GM21447 (cell line): ENCODE measurements around the gene GDPD5.

Experiments
- ATAC-seq: cut with Tn5 transposase; IDR thresholded peaks from one replicate; pipeline ENCODE4 v1.9.1; 2021; ENCODE audit not compliant: unreplicated experiment

GDPD5 gene

DNA sequence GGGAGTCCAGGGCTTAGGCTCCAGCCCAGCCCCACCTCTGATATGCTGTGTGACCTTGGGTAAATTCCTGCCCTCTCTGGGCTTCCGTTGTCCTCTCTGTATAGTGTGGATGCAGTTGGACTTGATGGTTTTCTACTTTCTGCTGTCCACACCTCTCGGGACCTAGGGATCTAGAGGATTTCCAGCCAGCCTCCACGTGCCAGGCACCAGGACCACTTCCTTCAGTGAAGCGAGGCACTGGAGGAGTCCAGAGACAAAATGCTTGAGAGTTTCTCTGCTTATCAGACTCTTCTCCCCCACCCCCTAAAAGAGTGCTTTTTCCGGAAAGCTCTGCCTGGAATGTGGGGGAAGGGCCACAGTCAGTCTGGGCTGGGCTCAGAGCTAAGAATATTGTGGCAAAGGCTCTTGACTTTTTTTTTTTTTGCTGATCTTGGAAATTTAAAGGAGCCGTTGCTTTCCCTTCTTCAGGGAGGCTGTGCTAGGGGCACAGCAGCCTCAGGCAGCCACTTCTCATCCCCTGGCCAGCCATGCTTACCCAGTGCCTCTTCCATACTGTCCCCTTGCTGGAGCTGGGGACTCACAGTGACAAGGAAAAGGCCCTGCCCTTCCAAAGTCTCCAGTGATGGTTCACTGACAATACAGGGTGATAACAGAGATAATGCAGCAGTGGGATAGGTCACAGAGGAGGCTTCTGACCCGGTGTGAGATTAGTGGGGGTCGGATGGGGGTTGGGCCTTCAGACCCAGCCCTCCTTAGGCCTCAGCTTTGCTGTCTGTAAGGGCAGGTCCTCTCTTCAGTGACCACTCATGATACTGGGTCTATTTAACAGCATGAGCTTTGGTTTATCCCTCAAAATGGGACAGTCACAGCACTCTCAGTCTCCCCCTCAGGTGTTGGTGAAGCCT lies 33.5 kb upstream of the GDPD5 start:
- no peak for ATAC-seq

DNA sequence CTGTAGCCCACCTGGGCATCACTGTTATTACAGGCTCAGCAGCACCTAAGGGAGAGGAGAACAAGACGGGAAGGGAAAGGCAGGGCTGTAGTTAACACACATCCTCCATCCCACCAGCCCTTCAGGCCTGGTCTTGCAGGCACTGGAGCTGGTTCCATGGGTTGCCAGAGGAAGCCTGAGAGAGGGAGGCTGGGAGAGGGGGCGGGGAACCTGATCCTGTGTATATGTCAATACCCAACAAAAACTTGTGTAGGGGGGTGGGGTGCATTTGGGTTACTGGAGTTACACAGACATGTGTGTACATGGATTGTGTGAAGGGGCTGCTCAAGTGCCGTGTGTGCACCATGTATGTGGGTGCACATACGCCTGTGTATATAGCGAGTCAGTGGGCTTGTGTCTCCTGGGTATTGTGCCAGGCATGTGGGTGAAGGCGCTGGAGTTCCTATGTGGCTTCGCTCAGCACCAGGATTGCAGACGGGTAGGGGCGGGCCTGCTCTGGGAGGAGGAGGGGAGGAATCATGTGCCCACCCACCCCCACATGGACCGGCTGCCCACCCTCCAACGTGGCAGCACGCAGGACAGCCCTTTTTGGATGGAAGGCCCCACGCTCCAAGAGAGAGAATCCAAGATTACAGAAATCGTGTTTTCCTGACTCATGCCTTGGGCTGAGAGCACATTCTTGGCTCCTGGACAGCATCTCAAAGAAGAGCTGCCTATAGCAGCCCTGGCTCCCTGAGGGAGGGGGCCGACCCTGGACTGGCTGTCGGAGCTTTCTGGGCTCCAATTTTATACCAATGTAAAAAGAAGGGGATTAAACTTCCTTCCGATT lies 32.1 kb upstream of the GDPD5 start:
- no peak for ATAC-seq

DNA sequence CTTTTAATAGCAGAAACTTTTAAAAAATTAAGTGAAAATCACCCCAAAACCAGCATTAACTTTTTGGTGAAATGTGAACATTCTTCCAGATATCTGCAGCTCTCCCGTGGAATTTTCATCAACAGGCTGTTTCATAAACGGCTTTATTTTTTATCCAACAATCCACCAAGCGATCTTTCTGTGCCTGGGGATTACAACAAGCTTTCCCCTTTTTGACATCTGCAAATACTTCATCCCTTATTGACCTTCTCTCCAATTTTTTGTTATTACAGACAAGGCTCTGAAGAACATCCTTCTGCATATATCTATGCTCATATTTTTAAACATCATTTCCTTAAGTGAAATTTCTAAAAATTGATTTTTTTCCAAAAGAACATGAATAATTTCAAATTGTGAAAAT lies 30.5 kb upstream of the GDPD5 start:
- no peak for ATAC-seq

DNA sequence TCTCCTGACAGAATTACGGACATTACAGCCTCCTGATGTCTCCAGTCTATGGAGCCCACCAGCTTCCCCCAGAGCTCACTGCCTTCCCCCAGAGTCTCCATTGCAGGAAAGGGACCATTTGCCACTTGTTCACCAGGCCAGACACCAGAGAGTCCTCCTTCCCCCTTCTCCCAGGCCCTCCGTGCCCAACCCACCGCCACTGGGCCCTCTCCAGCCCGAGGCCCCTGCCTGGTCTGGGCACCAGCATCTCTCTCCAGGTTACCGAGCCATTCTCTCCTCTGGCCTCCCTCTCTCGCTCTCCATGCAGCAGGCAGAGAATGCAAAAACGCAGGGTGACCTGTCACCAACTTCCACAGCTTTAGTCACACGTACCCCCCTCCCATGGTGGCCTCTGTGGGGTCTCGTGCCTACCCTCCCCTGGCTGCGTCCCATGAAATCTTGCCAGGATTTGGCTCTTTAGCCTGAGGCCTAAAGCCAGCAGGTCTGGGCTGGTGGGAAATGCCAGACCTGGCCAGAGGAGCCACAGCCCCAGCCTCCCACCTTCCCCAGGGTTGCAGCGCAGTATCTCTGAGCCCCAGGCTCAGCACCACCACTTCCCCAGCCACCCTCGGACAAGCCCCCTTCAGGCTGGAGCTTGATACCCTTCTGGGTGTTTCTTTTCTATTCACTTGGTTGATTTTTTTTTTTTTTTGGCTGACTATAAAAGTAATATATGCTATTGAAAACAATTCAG lies 29.5 kb upstream of the GDPD5 start:
- no peak for ATAC-seq

DNA sequence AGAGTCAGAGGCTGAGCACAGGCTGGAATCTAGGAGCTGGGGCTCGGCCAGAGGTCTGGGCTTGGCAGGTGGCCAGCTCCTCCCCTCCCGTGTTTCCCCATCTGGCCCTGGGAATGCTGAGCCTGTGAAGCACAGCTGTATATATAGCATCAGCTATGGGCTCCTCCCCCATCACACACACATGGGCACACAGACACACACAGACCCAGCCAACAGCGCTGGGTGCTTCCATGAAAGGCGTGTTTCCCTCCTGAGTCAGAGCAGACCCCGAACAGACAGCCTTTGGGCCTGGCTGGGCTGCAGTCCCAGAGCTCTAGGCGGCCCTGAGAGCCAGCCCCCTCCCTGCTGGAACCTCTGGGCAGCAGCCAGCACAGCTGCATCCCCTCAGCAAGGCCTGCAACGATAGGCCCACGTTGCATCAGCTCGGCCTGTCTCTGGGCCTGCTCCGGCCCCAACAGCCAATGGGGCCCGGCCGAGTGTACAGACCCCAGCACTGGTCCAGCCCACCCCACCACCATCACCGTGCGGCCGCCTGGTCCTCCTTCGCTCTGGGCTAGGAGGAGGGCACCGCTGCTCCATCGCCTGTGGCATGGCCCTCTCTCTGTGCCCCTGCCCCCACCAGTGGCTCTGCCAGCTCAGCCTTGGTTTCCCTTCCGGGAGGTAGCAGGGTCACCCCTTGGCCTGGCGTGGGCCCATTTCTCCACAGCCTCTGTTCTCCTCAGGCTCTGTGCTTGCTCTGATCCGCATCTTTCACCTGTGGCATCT lies 28.7 kb upstream of the GDPD5 start:
- no peak for ATAC-seq

DNA sequence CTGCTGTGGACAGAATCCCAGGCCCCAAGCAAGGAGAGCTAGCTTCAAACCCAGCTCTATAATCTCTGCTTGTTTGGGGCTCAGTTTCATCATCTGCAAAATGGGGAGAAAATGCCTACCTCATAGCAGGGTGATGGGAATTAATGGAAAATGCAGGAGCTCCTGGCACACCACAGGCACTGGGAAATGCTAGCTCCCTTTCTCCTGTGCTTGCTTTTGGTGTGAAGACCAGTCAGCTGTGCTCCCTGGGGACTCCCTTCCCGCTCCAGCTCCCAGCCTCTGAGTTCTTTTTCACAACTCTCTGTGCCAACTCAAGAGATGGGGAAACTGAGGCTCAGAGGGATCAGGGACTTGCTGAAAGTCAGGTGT lies 28.1 kb upstream of the GDPD5 start:
- no peak for ATAC-seq

DNA sequence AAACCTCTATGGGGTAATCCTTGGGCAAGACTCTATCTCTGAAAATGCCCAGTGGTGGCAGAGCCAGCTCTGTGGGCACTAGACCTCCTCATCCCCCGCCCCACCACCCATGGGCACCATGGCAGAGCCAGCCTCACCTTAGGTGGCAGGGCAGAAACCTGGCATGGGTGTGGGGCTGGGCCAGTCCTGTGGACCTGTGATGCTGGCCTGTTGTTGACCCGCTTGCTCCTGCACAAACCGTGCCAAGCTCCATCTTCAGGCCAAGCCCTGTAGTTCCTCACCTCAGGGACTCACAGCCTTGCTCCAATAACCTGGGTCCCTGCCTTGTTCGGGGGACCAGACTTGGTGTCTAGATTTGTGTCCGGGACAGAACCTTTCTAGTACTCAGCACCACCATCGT lies 27.4 kb upstream of the GDPD5 start:
- ATAC-seq: no peak

DNA sequence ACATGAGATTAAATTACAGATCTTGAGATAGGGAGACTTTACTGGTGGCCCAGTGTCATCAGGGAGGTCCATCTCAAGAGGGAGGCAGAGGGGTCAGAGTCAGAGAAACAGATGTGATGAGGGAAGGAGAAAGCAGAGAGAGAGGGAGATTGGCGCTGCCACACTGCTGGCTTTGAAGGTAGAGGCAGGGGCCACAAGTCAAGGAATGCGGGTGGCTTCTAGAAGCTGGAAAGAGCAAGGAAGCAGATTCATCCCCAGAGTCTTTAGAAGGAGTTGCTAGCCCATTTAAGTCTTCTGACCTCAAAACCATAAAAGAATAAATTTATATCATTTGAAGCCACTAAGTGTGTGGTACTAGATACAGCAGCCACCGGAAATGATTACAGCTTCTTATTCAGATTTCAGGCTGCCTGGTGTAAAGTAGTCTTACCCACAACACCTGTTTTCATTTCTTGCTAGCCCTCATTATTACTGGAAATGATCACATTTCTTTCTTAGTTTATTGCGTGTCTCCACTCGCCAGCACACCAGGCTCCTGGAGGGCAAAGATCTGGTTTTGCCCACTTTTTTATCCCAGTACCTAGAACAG lies 23.7 kb upstream of the GDPD5 start:
- no peak for ATAC-seq

DNA sequence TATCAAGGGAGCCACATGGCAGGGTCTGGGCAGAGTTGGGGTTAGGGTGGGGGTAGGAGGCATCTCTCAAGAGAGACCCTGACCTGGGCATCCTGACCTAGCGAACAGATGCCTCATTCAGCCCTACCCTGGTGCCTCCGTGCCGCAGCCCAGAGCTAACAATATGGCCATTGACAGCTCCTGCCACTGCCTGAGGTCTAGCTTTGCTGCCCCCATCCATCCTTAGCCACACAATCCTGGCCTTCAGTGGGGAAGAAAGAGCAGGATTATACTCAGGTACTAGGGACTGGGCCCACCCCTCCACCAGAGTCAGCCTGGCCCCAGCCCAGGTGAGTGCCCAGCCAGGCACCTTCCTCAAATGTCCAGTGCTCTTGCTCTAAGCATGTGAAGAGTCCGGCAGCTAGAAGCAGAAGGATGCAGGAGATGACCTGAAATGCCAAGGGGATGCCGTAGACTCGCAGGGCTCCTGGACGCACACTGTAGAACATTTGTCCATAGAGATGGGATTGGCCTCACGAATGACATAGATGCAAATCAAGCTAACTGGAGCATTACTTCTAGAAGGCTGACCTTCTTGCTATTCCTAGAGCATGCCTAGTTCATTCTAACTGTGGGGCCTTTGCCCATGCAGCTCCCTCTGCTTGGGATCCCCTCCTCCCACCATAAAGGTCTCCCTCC lies 23.0 kb upstream of the GDPD5 start:
- ATAC-seq: no peak

DNA sequence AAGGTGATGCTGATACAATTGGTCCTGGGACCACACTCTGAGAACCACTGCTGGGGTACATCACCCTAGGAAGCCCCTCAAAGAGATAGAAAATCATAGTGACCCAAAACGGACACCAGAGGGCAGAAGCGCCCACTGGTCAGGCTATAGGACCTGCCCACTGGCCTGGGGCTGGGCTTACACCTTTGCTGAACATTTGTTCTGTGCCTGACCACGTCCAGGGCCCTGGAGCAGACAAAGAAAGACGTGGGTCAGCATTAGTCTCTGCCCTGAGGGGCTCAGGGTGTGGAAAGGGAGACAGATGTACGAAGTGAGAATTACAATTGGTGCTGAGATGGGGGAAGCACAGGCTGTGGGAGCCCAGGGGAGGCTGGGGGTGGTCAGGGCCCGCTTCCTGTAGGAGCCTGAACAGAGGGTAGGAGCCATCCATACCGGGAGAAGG lies 21.9 kb upstream of the GDPD5 start:
- no peak for ATAC-seq

DNA sequence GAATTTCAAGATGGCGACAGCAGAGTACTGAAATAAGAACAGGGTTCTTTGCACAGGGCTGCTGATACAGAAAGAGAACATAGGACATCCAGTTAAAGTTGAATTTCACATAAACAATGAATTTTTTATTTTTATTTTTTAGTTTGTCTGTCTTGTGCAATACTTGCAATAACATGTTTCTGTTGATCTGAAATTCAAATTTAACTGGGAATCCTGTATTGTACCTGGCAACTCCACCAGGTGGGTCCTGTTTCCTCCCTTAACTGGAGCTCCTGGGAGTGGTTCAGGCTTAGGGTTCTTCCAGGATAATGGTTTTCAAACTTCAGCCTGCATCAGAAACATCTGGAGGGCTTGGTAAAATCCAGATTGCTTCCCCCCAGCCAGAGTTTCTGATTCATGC lies 21.4 kb upstream of the GDPD5 start:
- no peak for ATAC-seq

DNA sequence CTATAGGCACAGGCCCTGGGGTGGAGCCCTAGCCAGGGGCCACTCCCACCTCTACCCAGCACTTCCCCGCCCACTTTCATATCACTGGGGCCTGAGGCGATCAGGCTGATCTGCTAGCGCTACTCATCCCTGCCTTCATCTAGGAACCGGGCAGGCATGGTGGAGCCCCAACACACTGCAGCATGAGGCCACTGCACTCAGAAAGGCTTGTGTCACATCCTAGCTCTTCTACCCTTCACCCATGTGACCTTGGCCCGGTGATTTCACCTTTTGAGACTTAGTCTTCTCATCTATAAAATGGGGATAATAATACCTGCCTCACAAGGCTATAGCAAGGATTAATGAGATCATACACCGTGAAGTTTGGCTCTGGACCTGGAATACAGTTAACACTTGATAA lies 18.1 kb upstream of the GDPD5 start:
- no peak for ATAC-seq

DNA sequence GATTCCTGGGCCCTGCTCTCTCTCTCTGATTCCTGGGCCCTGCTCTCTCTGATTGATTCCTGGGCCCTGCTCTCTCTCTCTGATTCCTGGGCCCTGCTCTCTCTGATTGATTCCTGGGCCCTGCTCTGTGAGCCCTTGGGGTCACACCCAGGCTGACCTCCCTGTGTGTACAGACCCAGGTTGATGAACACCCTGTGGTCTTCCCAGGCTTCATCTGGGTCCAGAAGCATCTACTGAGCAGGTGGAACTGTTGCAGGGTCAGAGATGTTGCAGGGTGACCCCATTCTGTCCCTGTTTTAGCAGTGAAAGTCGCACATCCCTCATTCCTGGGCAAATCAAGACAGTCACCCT lies 16.3 kb upstream of the GDPD5 start:
- no peak for ATAC-seq

DNA sequence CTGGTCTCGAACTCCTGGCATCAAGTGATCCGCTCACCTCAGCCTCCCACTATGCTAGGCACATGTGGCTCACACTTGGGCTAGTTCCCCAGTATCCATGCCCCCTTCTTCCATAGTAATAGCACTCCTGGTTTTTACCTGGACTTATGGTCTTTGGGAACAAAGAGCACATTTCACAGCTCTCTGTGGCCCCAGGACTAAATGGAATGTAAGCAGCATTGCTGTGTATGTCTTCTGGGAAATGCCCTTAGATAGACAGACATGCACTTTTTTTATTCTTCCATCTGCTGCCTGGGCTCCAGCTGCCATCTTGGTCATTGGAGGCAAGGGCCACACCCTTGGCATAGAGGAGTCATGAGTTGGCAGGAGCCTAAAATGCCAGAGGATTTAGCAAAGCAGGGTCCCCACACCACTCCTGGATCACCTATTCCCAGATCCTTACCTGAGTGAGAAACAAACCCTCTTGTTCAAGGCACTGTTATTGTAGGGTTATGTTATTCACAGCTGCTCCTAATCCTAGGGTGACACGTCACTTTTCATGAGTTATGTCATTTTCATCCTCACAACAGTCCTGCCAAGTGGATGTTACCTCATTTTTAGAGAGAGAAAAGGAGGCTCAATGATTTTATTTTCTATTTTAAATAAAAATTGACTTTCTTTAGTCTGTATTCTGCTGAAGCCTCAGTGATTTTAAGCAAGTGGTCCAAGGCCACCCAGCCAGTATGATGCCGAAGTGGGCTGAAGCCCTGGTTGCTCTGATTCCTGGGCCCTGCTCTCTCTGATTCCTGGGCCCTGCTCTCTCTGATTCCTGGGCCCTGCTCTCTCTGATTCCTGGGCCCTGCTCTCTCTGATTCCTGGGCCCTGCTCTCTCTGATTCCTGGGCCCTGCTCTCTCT lies 15.7 kb upstream of the GDPD5 start:
- no peak for ATAC-seq

DNA sequence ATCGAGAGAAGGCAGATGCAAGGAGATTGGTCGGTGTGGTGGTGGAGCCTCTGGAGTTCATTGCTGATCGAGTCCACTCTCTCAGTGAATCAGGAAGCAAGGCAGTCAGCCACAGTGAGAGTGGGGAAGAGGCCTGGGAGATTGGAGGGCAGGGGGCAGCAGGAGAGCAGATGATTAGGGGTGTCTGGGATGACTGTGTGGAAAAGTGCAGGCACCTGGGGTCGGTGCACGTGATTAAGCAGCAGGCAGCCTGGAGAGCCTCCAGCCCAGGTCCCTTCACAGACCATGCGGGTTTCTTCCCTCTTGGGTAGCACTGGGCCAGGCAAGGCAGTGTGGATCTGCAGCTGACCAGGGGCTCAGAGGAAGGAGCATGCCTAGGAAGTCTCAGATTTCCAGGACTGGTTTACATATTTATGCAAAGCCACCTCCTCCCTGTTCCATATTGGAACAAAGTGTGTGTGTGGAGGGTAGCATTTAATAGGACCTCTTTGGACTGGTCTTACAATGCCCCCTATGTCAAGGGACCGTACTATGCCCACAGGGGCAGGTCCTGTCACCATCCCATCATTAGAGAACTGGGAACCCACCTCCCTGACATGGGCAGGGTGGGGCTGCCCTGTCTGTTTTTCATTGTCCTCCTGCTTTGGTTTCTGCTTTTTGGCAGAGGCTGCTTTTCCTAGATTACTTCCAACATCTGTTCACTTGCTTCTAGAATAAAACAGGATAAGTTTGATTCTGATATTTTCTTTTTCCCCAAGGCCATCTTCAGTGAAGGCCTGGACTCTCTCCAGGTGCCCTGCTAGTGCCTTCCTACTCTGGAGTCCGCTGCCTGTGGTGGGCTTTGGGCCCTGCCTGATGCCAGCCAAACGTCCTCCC lies 14.0 kb upstream of the GDPD5 start:
- ATAC-seq: no peak

DNA sequence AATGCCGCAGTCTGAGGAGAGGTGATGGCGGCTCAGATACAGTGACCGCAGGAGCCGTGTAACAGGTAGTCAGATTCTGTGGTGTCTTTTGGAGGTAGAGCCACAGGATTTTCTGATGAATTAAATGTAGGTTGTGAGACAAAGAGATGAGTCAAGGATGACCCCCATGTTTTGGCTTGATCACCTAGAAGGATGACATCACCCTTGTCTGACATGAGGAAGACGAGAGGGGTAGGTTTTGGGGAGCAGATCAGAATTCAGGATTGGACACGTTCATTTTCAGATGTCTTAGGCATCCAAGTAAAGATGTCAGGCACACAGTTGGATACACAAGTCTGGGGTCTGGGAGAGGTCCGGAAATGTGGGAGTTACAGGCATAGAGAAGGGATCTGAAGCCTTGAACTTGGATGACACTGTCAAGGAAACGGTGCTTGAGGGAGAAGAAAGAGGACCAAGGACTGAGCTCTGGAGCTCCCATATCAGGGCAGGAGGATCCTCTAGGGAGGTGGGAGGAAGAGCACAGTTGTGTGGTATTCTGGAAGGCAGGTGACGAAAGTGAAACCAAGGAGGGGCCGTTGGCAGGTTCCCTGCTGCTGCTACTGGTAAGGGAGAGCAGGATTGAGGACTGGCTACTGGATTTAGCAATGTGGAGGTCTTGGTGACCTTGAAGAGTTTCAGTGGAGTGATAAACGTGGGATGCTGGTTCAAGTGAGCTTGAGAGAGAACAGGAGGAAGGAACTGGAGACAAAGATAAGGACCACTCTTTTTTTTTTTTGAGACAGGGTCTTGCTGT lies 12.6 kb upstream of the GDPD5 start:
- no peak for ATAC-seq

DNA sequence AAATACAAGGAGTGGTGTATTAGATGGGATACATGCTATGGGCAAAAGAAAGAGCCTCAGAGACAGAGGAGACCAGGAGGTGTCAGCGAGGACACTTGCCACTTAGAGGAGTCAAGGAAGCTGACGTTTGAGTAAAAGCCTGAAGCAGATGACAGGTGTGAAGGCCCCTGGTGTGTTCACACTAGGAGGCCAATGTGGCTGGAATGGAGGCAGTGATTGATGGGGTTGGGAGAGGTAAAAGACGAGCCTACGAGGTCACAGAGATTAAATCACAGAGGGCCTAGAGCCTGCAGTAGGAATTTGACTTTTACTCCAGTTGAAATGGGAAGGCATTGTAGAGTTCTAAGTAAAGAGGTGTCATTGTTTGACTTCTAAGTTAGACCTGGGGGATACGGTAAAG lies 12.0 kb upstream of the GDPD5 start:
- no peak for ATAC-seq
